Retinal pigment epithelial cell (primary cell): Measurements from ENCODE around the gene EFCAB14.
"Not testable (repeated sequence)": the region's sequence is repeated elsewhere in the genome, so short reads cannot be mapped to it uniquely, and the experiment has no call there.

Source experiments
- DNase-seq: peaks from one replicate; pipeline ENCODE4 v3.0.0-alpha.2; 2010; ENCODE audit warnings: low read depth
- H3K4me3 ChIP-seq: 2 replicates; pipeline ENCODE4 v1.5.1; 2011; ENCODE audit warnings: mild to moderate bottlenecking, low read length, control low read depth, moderate library complexity
- TF ChIP-seq, protein P1 (sequence below): conservative IDR thresholded peaks from 2 replicates; pipeline ENCODE4 v1.5.1; 2011; ENCODE audit warnings: low read depth, low read length, control low read depth, inconsistent platforms

The EFCAB14 gene

DNA sequence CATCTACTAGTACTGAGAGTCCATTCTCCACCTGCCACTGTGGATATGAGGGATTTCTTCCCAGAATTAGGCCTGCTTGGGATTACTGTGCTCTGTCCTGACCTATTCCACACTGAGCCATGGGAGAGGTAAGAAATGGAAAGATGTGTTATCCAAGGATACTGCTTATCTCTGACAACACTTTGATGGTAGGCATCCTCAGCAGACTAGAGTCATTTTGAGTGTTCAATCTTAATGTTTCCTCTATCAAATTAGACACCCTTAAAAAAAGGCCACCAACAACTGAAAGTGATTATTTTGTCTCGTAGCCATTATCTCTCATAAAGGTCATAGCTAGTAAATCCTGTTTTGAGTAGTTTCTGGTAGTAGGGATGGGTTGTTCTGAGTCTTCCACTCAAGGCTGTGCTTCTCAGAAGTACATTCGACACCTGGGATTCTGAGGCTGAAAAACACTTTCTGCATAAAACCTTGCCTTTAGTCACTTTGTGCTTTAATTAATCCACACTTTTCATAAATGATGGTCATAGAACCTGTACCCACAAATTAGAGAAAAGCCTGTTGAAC lies 59.5 kb downstream of the EFCAB14 start:
- no peak for DNase-seq
- TF ChIP-seq, protein P1, sequence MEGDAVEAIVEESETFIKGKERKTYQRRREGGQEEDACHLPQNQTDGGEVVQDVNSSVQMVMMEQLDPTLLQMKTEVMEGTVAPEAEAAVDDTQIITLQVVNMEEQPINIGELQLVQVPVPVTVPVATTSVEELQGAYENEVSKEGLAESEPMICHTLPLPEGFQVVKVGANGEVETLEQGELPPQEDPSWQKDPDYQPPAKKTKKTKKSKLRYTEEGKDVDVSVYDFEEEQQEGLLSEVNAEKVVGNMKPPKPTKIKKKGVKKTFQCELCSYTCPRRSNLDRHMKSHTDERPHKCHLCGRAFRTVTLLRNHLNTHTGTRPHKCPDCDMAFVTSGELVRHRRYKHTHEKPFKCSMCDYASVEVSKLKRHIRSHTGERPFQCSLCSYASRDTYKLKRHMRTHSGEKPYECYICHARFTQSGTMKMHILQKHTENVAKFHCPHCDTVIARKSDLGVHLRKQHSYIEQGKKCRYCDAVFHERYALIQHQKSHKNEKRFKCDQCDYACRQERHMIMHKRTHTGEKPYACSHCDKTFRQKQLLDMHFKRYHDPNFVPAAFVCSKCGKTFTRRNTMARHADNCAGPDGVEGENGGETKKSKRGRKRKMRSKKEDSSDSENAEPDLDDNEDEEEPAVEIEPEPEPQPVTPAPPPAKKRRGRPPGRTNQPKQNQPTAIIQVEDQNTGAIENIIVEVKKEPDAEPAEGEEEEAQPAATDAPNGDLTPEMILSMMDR, result no peak
- H3K4me3 ChIP-seq, result no peak overlapping the region

- TF ChIP-seq, protein P1, result no peak
- no peak for DNase-seq
- H3K4me3 ChIP-seq, result no peak overlapping the region
These were observed 61.1 kb downstream of the EFCAB14 start for GRCh38 chr1:46657775-46658174.

GRCh38 chr1:46656643-46657042 lies 62.3 kb downstream of the EFCAB14 start:
- TF ChIP-seq, protein P1, result no peak
- no peak for DNase-seq
- no peak overlapping the region for H3K4me3 ChIP-seq

DNA sequence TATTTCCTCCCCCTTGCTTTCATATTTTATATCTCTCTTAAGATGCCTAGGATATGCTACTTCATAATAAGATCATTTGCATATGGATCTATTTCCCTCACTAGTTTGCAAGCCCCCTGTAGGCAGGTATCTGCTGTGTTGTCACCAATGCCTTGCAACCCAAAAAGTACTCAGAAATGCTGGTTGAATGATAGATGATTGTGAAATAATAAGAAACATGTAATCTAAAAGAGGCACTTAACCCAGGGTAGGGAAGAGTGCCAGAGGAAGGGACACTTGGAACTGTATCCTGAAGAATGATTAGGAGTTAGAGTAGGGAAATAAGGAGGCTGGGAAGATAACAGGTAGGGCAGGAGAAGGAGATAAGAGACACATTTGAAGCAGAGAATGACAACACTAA lies 63.1 kb downstream of the EFCAB14 start:
- no peak overlapping the region for H3K4me3 ChIP-seq
- TF ChIP-seq, protein P1, result no peak
- DNase-seq, result no peak

- not testable (repeated sequence) for DNase-seq, H3K4me3 ChIP-seq
These were observed 64.2 kb downstream of the EFCAB14 start for GRCh38 chr1:46654698-46655097.

GRCh38 chr1:46654012-46654411 lies 64.9 kb downstream of the EFCAB14 start:
- no peak overlapping the region for H3K4me3 ChIP-seq
- no peak for DNase-seq
- TF ChIP-seq, protein P1, result no peak

- no peak for DNase-seq
- TF ChIP-seq, protein P1, result no peak
- no peak overlapping the region for H3K4me3 ChIP-seq
These were observed 65.4 kb downstream of the EFCAB14 start for GRCh38 chr1:46653405-46653958.
